Esophagus squamous epithelium (tissue), 5 donors: ENCODE data around the gene NEFH. TPM values are rescaled to one million over a fixed set of nuclear protein-coding genes. Genes with fewer than 3 reads are reported as not detected.
"Not testable (repeated sequence)": the region's sequence is repeated elsewhere in the genome, so short reads cannot be mapped to it uniquely, and the experiment has no call there.

Experiments
- DNase-seq: peaks from one replicate; lab custom pipeline; 2025; lab: John Stamatoyannopoulos, UW
- H3K27ac ChIP-seq, 4 donors: fragments of 200-600 bp; sonication (generic); one replicate each; pipeline ENCODE4 v1.5.1; 2016 to 2019; ENCODE audit warnings: mild to moderate bottlenecking in 1 of 4
- H3K27me3 ChIP-seq, 4 donors: fragments of 200-600 bp; sonication (generic); 1 replicate in 3 of 4; 2 replicates in 1 of 4; pipeline versions ENCODE4 v1.5.1 to v1.6.0; 2017 to 2021; ENCODE audit warnings: antibody characterized with exemption in 1 of 4
- H3K36me3 ChIP-seq, 3 donors: fragments of 200-600 bp; sonication (generic); one replicate each; pipeline ENCODE4 v1.5.1; 2016 to 2019
- H3K4me1 ChIP-seq, 3 donors: fragments of 200-600 bp; sonication (generic); one replicate each; pipeline ENCODE4 v1.5.1; 2017 to 2019
- H3K4me3 ChIP-seq, 4 donors: fragments of 200-600 bp; sonication (generic); 1 replicate in 3 of 4; 2 replicates in 1 of 4; pipeline ENCODE4 v1.5.1; 2016 to 2019; ENCODE audit warnings: mild to moderate bottlenecking in 2 of 4, moderate library complexity in 1 of 4
- H3K9me3 ChIP-seq, 3 donors: fragments of 200-600 bp; sonication (generic); one replicate each; pipeline ENCODE4 v1.5.1; 2016 to 2019
- POLR2A ChIP-seq, 4 donors: fragments of 450-650 bp; IDR thresholded peaks; one replicate each; pipeline ENCODE4 v1.6.1; 2017; ENCODE audit warnings: antibody characterized with exemption in 4 of 4, mild to moderate bottlenecking in 4 of 4, moderate library complexity in 3 of 4
- WGBS, 2 donors: methylation state at CpG; one replicate each; pipeline ENCODE4 v1.1.5; 2018; 5-methylcytosine and 5-hydroxymethylcytosine counted together
- intact Hi-C: fragments of 100-400 bp; cut with DNase I; formaldehyde crosslinking; loops from one replicate; pipeline ENCODE4 v1.15.0; 2022
- total RNA-seq, 4 donors: library from RNA; depleted of rRNA; stranded (reverse); fragments of >200 nt; gene quantifications; one replicate each; pipeline ENCODE4 v1.1.0, GENCODE V29; 2016
- TF ChIP-seq, protein P1 (sequence below), 6 experiments: fragments of 450-650 bp in 4 of 6; fragments of 200-600 bp in 2 of 6; sonication (generic) in 2 of 6; IDR thresholded peaks; one replicate each; pipeline ENCODE4 v1.5.1; 2016 to 2019; ENCODE audit warnings: antibody characterized with exemption in 6 of 6, mild to moderate bottlenecking in 4 of 6, moderate library complexity in 4 of 6
- donor health status: DM: yes; HTN: yes; CAD: no.

NEFH gene
- total RNA-seq, 4 donors from 2014 or later: 0.44 to 0.95 TPM; not detected in 2

DNA sequence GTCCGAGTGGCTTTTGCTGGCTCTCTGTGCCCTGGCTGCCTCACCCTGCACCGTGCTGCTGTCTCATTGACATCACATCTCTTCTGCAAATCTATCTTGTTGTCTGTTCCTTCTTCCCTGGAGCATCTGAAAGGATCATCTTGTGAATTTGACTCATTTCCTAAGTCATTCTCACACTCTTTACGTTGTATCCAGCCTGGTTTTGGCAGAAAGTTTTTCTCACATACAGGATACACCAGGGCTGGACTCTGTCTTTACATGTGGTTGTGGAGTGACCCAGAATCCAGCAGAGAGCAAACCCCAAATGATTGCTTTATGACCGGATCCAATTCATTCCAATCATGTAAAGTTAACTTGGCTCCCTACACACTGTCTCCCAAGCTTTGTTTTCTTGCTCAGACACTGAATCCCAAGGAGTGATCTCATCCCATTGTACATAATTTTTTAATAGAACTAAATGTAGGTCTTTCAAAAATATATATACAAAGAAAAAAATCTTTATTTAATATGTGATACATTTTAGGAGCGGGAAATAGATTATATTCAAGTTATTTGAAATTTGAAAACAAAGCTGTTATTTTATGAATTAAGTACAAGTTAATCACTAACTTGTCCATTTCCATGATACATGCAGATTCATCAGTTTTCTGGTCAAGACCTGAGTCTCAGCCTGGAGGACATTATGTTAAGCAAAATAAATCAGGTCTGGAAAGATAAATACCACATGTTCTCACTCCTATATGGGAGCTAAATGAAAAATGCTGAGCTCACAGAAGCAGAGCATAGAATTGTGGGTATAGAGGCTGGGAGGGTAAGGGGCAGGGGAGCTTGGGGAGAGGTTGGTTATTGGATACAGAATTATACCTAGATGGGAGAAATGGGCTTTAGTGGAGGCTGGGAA lies 44.5 kb upstream of the NEFH start:
- no peaks in the 10 kb centered on the region for H3K36me3 ChIP-seq
- TF ChIP-seq, protein P1, sequence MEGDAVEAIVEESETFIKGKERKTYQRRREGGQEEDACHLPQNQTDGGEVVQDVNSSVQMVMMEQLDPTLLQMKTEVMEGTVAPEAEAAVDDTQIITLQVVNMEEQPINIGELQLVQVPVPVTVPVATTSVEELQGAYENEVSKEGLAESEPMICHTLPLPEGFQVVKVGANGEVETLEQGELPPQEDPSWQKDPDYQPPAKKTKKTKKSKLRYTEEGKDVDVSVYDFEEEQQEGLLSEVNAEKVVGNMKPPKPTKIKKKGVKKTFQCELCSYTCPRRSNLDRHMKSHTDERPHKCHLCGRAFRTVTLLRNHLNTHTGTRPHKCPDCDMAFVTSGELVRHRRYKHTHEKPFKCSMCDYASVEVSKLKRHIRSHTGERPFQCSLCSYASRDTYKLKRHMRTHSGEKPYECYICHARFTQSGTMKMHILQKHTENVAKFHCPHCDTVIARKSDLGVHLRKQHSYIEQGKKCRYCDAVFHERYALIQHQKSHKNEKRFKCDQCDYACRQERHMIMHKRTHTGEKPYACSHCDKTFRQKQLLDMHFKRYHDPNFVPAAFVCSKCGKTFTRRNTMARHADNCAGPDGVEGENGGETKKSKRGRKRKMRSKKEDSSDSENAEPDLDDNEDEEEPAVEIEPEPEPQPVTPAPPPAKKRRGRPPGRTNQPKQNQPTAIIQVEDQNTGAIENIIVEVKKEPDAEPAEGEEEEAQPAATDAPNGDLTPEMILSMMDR (IDR thresholded peaks at IDR 0.05): no peak
- TF ChIP-seq POLR2A (IDR thresholded peaks at IDR 0.05): no peak
- no peaks in the 10 kb centered on the region for H3K4me1 ChIP-seq
- peaks cover 0 to 55% (median 0%) of the 10 kb centered on the region in 4 donors for H3K27me3 ChIP-seq
- H3K9me3 ChIP-seq: no peaks in the 10 kb centered on the region
- no peak overlapping the region for H3K27ac ChIP-seq
- 53 to 57% methylated on average over 5 of the region's 5 CpGs for WGBS, 2 donors
- H3K4me3 ChIP-seq: no peak overlapping the region
- no peak for DNase-seq
- intact Hi-C loops: no loop called here

DNA sequence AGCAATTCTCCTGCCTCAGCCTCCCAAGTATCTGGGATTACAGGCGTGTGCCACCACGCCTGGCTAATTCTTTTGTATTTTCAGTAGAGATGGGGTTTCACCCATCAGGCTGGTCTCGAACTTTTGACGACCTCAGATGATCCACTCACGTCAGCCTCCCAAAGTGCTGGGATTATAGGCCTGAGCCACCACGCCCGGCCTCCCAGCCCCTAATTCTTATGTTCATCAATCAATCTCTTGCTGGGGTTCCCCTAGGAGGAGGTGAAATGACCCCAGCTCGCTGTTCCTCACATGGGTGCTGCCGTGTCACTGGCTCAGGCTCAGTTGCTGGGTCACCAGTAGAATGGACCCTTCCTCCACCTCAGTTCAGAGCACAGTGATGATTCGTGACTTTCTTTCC lies 41.7 kb upstream of the NEFH start, which contains the start of gene RFPL1:
Gene RFPL1, plus strand, starts transcription at position 301 of the 400 bp plus-strand sequence.
- intact Hi-C loops, DNase-seq, H3K4me1 ChIP-seq, H3K9me3 ChIP-seq, H3K36me3 ChIP-seq, H3K27ac ChIP-seq, H3K4me3 ChIP-seq: not testable (repeated sequence)
- 89 to 92% methylated on average over 8 to 10 of the region's 10 CpGs for WGBS, 2 donors
- H3K27me3 ChIP-seq: peaks cover 0 to 31% (median 0%) of the 10 kb centered on the region in 4 donors

DNA sequence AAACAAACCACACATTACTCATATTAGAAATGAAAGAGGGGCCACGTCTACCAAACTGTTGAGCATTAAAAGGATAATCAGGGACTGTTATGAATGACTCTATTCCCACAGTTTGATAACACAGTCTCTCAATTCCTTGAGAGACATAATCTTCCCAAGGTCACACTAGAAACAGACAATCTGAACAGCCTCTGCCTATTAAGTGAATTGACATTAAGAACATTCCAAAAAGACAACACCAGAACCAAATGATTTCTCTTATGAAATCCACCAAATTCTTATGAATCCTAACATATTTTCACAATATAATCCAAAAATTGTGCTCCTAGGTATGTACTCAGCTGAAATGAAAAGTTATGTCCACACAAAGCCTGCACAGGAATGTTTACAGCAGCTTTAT lies 37.0 kb upstream of the NEFH start:
- Histone ChIP-seq H3K27ac (no peak overlapping the region), H3K36me3 (no peaks in the 10 kb centered on the region), H3K4me3 (no peak overlapping the region), H3K4me1 (no peaks in the 10 kb centered on the region), H3K9me3 (no peaks in the 10 kb centered on the region), H3K27me3 (peaks cover 0 to 22% (median 0%) of the 10 kb centered on the region in 4 donors)
- TF ChIP-seq, protein P1 (IDR thresholded peaks at IDR 0.05): no peak
- no peak for TF ChIP-seq POLR2A (IDR thresholded peaks at IDR 0.05)
- WGBS, 2 donors: 38 to 42% methylated on average over 1 of the region's 1 CpG
- intact Hi-C loops: no loop called here
- DNase-seq: no peak

DNA sequence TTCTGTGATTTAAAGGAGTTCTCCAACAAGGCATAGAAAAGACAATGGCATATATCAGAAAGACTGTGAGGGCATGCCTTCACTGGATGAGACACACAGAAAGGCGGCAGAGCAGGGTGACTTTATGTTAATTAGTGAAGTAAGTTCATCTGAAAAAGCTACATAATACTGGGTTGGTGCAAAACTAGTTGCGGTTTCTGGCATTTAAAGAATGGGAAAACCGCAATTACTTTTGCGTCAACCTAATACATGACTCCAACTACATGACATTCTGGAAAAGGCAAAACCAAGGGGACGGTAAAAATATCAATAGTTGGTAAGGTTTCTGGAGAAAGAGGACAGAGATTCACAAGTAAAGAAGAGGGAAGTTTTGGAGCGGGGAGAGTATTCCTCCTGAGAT lies 36.6 kb upstream of the NEFH start:
- WGBS, 2 donors: 67 to 68% methylated on average over 6 of the region's 6 CpGs
- H3K4me3 ChIP-seq: no peak overlapping the region
- H3K27me3 ChIP-seq: peaks cover 0 to 27% (median 0%) of the 10 kb centered on the region in 4 donors
- no peaks in the 10 kb centered on the region for H3K36me3 ChIP-seq
- H3K9me3 ChIP-seq: no peaks in the 10 kb centered on the region
- H3K27ac ChIP-seq: no peak overlapping the region
- H3K4me1 ChIP-seq: no peaks in the 10 kb centered on the region
- DNase-seq: no peak
- intact Hi-C loops: no loop called here
- TF ChIP-seq POLR2A (IDR thresholded peaks at IDR 0.05): no peak
- TF ChIP-seq, protein P1 (IDR thresholded peaks at IDR 0.05): no peak

DNA sequence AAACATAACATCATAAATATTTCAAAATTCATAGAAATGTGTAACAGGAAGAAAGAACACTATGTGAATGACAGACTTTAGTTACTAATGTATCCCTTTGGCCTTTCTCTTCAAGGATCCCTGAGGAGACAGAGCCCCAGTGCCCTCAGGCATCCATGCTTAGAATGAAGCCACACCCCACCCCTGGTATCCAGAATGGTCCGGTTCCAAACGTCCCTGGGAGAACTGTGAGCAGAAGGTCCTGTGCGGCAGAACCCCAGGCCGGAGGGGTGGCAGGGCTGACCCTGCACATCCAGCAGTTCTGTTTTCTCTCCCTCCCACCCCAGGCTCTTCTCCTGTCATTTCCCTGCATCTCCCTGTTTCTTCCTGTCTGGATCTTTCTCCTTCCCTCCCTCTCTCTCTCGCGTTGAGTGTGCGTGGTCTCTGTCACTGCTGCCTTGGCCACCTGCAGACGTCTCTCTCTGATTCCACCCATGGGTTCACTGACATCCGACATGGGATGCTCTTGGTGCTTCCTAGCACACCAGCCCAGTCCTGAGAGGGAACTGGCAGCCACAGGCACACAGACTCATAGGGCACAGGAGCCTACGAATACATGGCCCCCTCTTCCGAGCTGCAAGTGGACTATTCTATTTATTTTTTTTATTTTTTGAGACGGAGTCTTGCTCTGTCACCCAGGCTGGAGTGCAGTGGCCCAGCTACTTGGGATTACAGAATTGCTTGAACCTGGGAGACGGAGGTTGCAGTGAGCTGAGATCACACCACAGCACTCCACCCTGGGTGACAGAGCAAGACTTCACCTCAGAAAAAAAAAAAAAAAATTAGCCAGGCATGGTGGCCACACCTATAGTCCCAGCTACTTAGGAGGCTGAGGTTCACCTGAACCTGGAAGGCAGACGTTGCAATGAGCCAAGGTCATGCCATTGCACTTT lies 35.9 kb upstream of the NEFH start:
- Histone ChIP-seq H3K9me3 (no peaks in the 10 kb centered on the region), H3K27me3 (peaks cover 0 to 27% (median 0%) of the 10 kb centered on the region in 4 donors), H3K4me3 (no peak overlapping the region), H3K4me1 (no peaks in the 10 kb centered on the region), H3K27ac (no peak overlapping the region), H3K36me3 (no peaks in the 10 kb centered on the region)
- DNase-seq: no peak
- TF ChIP-seq, protein P1 (IDR thresholded peaks at IDR 0.05): no peak
- TF ChIP-seq POLR2A (IDR thresholded peaks at IDR 0.05): no peak
- 41 to 51% methylated on average over 12 to 13 of the region's 14 CpGs for WGBS, 2 donors
- intact Hi-C loops: no loop called here
